Measurements from ENCODE around the gene STXBP5.
"Not testable (repeated sequence)": the region's sequence is repeated elsewhere in the genome, so short reads cannot be mapped to it uniquely, and the experiment has no call there.

Gene STXBP5

DNA sequence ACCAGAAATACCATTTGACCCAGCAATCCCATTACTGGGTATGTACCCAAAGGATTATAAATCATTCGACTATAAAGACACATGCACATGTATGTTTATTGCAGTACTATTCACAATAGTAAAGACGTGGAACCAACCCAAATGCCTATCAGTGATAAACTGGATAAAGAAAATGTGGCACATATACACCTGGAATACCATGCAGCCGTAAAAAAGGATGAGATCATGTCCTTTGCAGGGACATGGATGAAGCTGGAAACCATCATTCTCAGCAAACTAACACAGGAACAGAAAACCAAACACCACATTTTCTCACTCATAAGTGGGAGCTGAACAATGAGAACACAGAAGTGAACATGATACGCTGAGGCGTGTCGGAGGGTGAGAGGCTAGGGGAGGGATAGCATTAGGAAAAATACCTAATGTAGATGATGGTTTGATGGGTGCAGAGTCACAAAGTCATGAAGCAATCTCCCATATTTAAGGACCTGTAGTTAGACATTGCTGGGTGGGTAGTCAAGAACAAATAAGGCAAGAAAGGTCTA is 50.8 kb downstream of the STXBP5 start:
- not testable (repeated sequence) for DNase-seq

DNA sequence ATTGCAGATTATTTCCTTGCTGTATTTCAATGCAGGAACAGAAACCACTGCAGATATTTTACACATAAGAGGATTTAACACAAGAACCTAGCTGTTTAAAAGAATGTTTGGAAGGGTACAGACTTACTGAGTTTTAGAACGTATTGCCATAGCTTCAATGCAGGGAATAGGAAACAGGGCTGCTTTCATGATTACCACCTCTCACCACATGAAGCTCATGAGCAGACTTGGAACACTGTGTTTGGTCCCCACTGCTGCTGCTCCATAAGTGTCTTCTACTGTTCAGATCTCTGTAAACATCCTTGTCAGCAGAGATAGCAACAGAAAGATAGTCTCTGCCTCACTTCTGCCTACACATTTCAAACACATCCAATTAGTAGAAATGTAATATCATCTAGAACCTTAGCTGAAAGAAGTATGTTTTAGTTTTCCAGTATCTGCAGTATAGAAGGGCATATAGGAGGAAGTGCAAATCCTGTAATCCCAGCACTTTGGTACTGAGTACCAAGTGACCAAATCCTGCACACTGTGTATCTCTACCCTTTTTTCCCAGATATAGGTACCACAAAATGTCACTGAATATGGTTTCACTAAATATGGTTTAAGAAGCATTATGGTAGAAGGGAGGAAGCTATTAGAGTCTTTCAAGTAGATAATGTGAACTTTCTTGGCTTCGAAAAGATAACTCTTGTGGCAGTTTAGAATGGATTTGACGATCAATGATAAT is 51.9 kb downstream of the STXBP5 start:
- DNase-seq = no peak

DNA sequence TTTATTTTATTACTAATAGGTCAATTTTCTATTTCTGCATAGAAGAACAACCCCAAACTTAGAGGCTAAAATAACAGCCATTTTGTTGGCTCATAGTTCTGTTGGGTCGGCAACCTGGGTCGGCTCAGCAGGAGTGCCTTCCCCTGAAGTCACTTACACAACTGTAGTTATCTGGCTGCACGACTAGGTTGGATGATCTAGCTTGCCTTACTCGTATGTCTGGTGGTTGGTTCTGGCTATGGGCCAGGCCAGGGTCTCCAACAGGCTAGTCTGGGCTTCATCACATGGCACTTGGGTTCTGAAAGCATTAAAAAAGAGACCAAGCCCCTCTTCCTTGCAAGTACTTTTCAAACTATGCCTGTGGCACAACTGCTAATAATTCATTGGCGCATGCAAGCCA is 53.5 kb downstream of the STXBP5 start:
- DNase-seq = no peak

DNA sequence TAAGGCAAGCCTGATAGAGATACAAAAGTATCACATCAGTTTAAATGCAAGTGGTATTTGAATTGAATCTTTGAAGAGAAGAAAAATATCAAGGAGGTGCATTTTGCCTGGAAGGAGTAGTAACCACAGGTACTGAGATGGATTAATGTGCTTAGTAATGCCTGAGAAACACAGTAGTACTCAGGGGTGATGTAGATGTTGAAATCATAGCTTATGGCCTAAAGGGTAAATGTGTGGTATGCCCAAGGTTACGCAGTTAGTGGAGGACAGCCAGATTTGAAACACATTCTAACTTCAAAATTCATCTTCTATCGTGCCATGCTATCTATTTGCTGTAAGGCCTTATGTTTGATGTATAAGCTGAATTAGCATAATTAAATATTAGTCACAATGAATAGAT is 55.9 kb downstream of the STXBP5 start:
- DNase-seq = no peak

DNA sequence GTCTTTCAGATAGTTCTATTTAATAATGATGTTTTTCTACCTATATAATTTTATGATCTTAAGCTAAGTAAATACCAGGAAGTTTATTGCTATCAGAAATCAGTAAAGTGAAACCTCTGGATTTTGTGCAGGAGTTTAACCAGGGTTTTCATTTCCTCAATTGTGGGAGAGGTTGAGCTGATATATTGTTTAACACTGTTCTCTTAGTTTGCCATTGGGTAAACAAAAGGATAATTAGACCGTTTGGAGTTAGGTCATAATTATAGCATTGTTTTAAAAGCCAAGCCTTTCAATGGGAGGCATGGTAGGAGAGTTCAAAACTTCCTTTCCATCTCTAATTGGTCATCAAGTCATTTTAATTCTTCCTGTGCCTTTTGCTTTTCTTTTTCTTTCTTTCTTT is 58.7 kb downstream of the STXBP5 start:
- DNase-seq = no peak

DNA sequence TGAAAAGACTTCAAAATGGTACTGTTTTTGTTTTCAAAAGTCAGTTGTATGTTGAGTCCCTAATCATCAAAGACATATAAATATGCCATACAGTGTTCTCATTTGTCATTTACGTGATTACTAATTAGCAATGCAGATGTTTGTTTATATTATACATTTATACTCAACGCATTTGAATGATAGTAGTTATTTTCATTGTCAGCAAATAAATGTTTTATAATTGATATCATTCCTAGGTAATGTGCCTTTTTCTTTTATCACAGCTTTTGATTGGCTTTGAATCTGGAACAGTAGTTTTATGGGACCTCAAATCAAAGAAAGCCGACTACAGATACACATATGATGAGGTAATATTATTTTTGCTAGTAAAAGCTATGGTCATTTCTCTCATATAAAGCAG is 62.6 kb downstream of the STXBP5 start:
- no peak for DNase-seq

DNA sequence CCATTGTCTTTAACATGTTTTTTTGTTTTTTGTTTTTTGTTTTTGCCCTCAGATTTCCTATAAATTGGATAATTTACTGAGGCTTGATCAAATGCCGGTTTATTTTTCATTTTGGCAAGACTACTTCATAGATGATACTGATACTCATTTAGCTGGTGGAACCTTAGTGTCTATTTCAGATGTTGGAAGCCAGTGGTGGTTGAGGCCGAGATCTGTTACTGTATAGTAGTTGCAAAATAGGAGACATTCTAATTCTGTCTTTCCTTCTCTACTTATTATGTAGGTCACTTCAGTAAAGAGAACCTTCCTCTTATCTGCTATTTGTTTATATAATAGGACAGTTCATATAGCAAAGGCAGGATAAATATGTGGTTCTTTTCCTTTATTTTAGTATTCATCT is 63.4 kb downstream of the STXBP5 start:
- DNase-seq = no peak

DNA sequence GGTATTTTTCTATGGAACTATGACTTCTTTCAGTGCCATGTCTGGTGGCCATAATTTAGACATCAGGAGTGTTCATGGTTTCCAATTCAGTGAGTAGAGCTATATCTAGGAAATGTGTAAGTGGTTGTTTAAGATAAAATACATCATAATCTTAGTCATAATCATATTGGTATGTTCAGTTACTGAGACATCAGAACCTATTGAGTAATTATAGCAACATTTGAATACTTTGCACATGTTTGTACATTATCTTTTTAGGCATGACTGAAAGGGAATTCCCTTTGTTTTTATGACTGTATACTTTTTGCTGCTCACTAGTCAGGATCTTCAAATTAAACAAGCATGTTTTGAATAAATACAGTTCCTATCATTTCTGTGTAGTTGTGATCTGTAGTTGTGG is 64.0 kb downstream of the STXBP5 start:
- no peak for DNase-seq

DNA sequence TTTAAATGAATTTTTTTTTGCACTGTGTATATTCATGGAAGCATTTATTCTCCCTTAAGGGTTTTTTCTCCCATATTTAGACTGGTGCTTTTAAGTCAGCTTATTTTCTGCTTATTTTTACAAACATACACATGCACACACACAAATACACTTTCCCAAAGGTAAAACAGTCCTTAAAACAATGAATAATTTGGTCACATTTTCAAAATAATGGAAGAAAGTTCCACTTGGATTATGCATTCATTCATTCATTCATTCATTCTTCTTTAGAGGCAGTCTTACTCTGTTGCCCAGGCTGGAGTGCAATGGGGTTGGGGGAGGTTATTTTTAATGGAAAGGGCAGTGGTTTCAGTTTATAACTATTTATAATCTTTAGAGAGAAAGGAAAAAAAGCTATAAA is 69.8 kb downstream of the STXBP5 start:
- DNase-seq = no peak

DNA sequence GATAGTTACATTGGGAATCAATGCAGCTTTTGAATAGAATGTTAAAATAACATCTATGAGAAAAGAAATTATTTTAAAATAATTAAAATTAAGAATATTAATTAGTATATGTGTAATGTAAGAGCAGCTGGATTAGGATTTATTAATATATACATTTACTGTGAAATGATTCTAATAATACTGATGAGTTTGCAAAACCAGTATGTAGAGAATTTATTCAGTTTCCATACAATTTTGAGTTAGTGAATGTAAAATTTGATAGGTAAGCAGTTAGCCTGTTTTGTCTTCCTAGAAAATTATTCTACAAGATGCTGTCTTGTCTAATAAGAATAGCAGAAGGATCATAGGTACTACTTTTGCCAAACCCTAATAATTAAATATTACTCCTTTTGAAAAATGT is 70.6 kb downstream of the STXBP5 start:
- DNase-seq = no peak

DNA sequence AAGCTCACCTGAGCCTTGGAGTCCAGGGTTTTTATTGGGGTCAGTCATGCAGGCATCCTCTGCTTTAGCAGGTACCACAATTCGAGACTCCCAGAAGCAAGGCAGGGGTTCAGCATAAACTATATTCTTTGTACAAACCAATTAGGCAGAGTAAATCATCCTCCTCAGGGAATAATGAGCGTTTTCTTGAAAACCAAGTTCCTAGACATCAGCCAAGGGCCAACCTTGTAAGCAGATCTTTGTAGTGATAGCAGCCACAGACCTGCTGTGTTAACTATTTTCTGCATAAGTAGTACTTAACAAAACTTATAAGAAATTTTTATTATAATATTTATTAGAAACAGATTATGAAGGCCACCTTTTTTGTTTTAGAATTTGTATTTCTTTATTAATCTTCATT is 74.7 kb downstream of the STXBP5 start:
- no peak for DNase-seq

DNA sequence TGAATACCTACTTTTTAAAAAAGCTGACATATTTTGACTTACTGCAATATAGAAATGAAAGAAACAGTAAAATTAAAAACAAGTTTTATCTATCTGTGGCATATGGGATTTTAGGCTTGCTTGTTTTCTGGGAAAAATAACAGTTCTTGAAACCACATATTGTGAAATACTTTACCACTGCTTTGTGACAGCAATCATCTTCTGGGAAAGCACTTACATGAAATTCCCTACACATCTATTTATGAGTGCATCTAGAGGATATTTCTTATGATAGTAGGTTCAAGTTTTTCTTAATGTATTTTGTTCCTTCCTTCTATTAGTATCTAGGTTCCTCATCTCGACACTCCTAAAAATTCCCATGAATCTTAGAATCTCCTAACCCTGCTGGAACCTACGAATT is 75.2 kb downstream of the STXBP5 start:
- no peak for DNase-seq

DNA sequence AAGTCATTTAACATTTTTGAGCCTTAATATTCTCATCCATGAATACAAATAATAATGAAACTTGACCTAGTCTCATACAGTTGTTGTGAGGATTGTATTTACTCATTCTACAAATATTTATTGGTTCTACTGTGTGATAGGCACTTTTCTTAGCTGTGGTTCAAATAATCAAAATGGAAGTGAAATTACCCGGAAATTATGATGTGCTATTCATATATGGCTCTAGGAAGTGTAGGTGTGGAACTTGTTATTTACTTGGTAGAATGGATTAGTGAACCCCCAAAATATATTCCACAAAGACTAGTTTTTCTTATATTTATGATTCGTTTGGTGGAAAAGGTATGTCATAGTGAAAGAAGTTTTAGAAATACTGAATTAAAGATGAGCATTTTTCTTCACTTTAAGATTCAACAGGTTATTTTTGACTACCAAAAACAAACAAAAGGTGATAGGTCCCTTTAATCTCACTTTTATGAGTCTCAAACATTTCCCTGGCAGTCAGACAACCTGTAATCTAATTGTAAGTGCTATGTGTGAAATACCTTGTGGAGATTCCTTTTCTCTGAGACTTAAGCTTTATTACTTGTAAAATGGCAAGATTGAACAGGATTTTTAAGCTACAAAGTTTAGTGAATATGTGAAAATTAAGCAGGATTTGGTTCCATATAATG is 77.8 kb downstream of the STXBP5 start:
- DNase-seq = no peak

DNA sequence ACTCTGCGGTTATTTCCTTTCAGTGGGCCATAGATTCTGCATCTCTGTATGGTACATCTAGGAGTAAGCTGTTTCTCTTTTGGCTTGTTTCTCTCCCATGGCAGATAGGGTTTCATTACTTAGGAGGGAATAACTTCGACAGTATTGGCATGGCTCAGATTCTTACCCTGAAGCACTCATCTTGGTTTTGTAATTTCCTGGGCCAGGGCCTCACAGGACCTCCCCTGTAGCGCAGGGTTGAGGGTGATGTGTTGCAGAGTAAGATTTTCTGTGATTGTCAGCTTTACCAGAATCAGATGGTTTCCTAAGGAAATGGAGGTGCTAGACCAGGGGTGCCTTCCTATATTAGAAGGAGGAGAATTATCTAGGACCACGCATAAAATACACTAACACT is 78.3 kb downstream of the STXBP5 start:
- no peak for DNase-seq

DNA sequence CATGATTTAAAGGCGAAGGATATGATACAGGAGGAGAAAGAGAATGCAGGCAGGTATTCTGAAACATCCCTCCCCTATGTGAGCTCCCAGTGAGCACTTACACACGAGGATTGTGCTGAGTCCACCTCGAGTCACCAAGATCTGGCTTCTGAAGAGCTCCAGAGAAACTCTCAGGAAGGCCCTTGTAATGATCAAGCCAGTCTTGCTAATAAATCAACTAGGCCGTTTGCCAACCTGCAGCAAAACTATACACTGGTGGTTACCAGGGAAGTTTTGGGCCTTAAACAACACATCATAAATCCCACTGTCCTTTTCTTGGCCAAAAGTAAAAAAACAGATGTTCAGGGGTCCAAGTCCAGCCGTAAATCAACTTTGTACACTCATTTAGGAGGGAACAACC is 79.2 kb downstream of the STXBP5 start:
- no peak for DNase-seq

DNA sequence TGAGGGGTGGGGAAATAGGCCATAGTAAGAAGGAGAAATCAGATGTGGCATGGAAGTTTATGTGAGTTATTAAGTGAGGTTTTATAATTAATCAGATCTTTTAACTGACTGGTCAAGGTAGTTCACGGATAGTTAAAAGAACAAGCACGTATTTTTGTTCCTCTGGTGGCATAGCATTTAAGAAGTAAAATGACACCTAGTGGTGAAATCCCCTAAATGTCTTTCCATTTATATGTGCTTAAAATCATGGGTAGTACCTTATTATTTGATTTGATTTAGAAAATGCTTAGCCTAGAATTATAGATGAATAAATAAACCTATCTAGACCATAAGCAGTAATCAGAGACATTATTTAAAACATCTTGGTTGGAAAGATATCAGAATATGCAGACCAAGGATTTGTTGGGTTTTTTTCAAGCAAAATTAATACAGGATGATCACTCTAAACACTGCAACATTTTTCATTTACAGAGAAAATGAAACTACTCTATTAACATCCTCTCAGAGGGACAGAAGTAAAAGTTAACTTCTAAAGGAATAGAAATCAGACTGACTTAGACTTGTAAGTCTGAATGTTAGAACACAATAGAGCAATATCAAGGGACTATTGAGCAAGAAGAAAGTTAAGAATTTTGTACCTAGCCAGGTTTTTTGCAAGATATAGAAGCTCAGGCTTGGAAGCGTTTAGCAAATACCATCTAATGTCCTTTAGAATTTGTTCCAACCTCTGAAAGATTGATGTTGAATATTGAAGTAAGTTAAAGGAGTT is 81.1 kb downstream of the STXBP5 start:
- peak in 1 of 2 experiments; percentile 9 for DNase-seq

DNA sequence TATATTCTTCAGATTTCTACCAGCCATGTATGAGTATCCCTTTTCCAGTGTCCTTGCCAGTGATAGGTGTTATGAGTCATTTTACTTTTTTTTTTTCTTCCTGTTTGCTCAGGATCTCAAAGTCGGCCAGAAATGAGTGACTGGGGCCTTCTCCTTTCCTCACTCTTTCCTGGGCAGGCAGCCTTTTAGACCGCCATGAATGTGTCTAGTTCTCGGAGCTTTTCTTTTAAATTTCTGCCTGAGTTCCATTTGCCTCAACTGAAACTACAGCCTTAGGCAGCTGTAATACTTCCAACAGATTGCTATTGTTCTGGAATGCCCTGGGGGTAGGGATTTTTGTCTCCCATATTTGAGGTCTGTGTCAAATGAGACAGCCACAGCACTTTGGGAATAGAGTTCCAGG is 83.7 kb downstream of the STXBP5 start:
- no peak for DNase-seq

DNA sequence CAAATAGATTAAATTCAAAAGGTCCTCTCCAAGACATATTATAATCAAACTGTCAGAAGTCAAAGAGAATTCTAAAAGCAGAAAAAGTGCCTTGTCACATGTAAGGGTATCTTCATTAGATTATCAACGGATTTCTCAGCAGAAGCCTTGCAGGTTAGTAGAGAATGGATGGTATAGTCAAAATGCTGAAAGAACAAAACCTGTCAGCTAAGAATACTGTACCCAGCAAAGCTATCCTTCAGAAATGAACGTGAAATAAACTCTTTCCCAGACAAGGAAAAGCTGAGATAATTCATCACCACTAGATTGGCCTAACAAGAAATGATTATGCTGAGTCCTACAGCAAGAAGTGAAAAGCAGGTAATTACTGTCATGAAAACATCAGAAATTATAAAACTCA is 92.9 kb downstream of the STXBP5 start:
- no peak for DNase-seq

DNA sequence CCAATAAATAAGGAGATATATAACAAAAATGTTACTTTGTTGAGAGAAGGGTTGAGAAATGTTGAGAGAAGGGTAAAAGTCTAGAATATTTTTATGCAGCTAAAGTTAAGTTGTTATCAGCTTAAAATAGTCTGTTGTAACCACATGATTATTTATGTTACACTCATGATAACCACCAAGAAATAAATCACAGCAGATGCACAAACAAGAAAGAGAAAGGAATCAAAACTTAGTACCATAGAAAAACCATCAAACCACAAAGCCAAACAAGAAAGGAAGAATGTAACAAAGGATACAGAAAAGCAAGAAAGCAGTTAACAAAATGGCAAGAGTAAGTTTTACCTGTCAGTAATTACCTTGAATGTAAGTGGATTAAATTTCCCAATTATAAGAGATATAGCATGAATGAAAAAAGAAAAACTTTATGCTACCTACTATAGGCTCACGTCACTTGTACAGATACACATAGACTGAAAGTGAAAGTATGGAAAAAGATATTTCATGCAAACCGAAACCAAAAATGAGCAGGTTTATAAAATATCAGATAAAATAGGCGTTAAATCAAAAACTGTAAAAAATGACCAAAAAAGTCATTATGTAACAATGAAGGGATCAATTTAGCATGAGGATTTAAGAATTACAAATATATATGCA is 93.6 kb downstream of the STXBP5 start:
- DNase-seq = no peak

DNA sequence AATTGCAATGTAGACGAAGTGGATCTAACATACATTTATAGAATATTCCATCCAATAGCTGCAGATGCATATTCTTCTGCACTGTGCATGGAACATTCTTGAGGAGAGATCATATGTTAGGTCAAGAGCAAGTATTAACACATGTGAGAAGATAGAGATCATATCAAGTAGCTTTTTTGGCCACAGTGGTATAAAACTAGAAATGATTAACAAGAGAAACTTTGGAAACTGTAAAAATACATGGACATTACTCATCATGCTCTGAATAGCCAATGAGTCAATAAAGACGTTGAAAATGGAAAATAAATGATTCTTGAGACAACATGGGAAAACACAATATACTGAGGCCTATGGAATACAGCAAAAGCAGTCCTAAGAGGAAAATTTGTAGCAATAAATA is 94.2 kb downstream of the STXBP5 start:
- no peak for DNase-seq

DNA sequence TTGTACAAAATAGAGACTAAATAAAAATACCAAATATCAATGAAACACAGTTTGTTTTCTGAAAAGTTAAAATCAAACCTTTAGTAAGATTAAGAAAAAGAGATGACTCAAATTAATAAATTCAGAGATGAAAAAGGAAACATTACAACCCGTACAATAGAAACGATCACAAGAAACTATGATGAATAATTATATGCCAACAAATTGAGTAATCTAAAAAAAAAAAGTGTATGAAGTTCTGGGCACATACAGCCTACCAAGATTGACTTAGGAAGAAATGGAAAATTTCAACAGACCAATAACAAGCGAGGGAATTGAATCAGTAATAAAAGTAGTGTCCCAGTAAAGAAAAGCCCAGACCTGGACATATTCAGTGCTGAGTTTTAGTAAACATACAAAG is 94.8 kb downstream of the STXBP5 start:
- DNase-seq = no peak

DNA sequence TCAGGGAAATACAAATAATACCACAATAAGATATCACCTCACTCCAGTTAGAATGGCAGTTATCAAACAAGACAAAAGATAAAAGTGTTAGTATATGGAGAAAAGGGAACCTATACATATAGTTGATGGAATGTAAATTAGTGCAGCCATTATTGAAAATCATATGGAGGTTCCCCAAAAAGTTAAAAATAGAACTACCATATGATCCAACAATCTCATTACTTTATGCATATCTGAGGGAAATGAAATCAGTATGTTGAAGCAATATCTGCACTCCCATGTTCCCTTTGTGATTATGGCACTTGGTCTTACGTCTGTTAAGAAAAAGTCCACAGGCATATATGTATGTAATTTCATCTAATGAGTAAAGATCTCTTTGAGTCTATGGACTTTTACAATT is 96.9 kb downstream of the STXBP5 start:
- no peak for DNase-seq

DNA sequence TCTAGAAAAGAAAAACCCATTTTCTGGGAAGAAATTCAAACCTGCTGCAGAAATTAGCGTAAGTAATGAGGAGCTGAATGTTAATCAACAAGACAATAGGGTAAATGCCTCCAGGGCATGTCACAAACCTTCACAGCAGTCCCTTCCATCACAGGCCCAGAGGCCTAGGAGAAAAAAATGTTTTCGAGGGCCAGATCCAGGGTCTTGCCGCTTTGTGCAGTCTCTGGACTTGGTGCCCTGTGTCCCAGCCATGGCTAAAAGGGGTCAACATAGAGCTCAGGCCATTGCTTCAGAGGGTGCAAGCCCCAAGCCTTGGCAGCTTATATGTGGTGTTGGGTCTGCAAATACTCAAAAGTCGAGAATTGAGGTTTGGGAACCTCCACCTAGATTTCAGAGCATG is 99.8 kb downstream of the STXBP5 start:
- no peak for DNase-seq

Data from NCI-H187 (cell line).